GM23338 (cell line): ENCODE data around the gene INPP5A. TPM values are rescaled to one million over a fixed set of nuclear protein-coding genes. Genes with fewer than 3 reads are reported as not detected.

ENCODE experiments used
- ATAC-seq: fragments of 200-7000 bp; cut with Tn5 transposase; 3 replicates; pipeline ENCODE4 v1.9.1; 2020
- DNase-seq: peaks from one replicate; pipeline ENCODE4 v3.0.0-alpha.2; 2015; ENCODE audit warnings: low spot score
- H2AFZ ChIP-seq: fragments of 200-600 bp; sonication (generic); 2 replicates; pipeline ENCODE4 v1.8.0; 2016; ENCODE audit warnings: antibody characterized with exemption, mild to moderate bottlenecking, moderate library complexity
- H3F3A ChIP-seq: fragments of 200-600 bp; sonication (generic); replicated peaks from 2 replicates; pipeline ENCODE4 v1.8.0; 2017; ENCODE audit warnings: antibody characterized with exemption, mixed run types, low read depth
- H3K27ac ChIP-seq: fragments of 200-600 bp; sonication (generic); 2 replicates; pipeline ENCODE4 v1.6.1; 2016; ENCODE audit warnings: low read depth
- H3K27me3 ChIP-seq: fragments of 200-600 bp; sonication (generic); 2 replicates; pipeline ENCODE4 v1.8.0; 2016; ENCODE audit warnings: mild to moderate bottlenecking, mixed run types, moderate library complexity; ENCODE audit not compliant: insufficient read depth
- H3K36me3 ChIP-seq: fragments of 200-600 bp; sonication (generic); 2 replicates; pipeline ENCODE4 v1.8.0; 2016; ENCODE audit warnings: mild to moderate bottlenecking; ENCODE audit not compliant: insufficient read depth
- H3K4me1 ChIP-seq: fragments of 200-600 bp; sonication (generic); 2 replicates; pipeline ENCODE4 v1.8.0; 2016; ENCODE audit warnings: mild to moderate bottlenecking, moderate library complexity; ENCODE audit not compliant: insufficient read depth
- H3K4me2 ChIP-seq: fragments of 200-600 bp; sonication (generic); 2 replicates; pipeline ENCODE4 v1.7.1; 2017; ENCODE audit warnings: mixed run types
- H3K4me3 ChIP-seq: fragments of 200-600 bp; sonication (generic); 2 replicates; pipeline ENCODE4 v1.6.1; 2016; ENCODE audit warnings: mixed run types
- H3K79me2 ChIP-seq: fragments of 200-600 bp; sonication (generic); replicated peaks from 2 replicates; pipeline ENCODE4 v1.8.0; 2017; ENCODE audit warnings: mild to moderate bottlenecking; ENCODE audit not compliant: insufficient read depth
- H3K9me2 ChIP-seq: fragments of 200-600 bp; sonication (generic); 2 replicates; pipeline ENCODE4 v1.8.0; 2017; ENCODE audit not compliant: insufficient read depth
- H4K20me1 ChIP-seq: fragments of 200-600 bp; sonication (generic); replicated peaks from 2 replicates; pipeline ENCODE4 v1.8.0; 2017; ENCODE audit warnings: mild to moderate bottlenecking; ENCODE audit not compliant: insufficient read depth
- H3K27ac Mint-ChIP-seq: 2 replicates; pipeline ENCODE4 v1.8.0; 2020; ENCODE audit warnings: inconsistent platforms, mild to moderate bottlenecking, moderate library complexity, mixed read lengths
- H3K27me3 Mint-ChIP-seq: 3 replicates; pipeline ENCODE4 v1.8.0; 2022; ENCODE audit warnings: low read depth, mild to moderate bottlenecking, moderate library complexity, mixed read lengths, inconsistent platforms; ENCODE audit not compliant: insufficient read depth, poor library complexity
- H3K36me3 Mint-ChIP-seq: 3 replicates; pipeline ENCODE4 v1.8.0; 2021; ENCODE audit warnings: low read depth, mild to moderate bottlenecking, inconsistent platforms, moderate library complexity, mixed read lengths
- H3K4me1 Mint-ChIP-seq: 3 replicates; pipeline ENCODE4 v1.8.0; 2020; ENCODE audit warnings: mild to moderate bottlenecking, inconsistent platforms, mixed read lengths
- H3K4me3 Mint-ChIP-seq: 3 replicates; pipeline ENCODE4 v1.8.0; 2021; ENCODE audit warnings: moderate library complexity, mild to moderate bottlenecking, inconsistent platforms, mixed read lengths
- H3K9me3 Mint-ChIP-seq: 3 replicates; pipeline ENCODE4 v1.8.0; 2020; ENCODE audit warnings: moderate library complexity, mild to moderate bottlenecking, inconsistent platforms, mixed read lengths
- CTCF ChIP-seq, 2 experiments: fragments of 200-600 bp in 1 of 2; sonication (generic) in 1 of 2; conservative IDR thresholded peaks; 2 replicates each; pipeline versions ENCODE4 v1.5.1 to v1.6.1; 2016 to 2017; ENCODE audit warnings: antibody characterized with exemption in 2 of 2, low read depth in 2 of 2, mild to moderate bottlenecking in 2 of 2, moderate library complexity in 1 of 2
- ETS1 ChIP-seq: IDR thresholded peaks from 2 replicates; pipeline ENCODE4 v1.6.1; 2016; ENCODE audit warnings: antibody characterized with exemption
- EZH2 ChIP-seq: fragments of 200-600 bp; sonication (generic); IDR thresholded peaks from one replicate; pipeline ENCODE4 v1.8.0; 2017; ENCODE audit warnings: antibody characterized with exemption, mild to moderate bottlenecking, low read depth; ENCODE audit not compliant: unreplicated experiment
- EZH2phosphoT487 ChIP-seq: fragments of 200-600 bp; sonication (generic); IDR thresholded peaks from one replicate; pipeline ENCODE4 v1.8.1; 2018; ENCODE audit warnings: antibody characterized with exemption; ENCODE audit not compliant: unreplicated experiment
- NANOG ChIP-seq: IDR thresholded peaks from 2 replicates; pipeline ENCODE4 v1.6.1; 2016; ENCODE audit warnings: antibody characterized with exemption, borderline replicate concordance
- POLR2AphosphoS5 ChIP-seq: IDR thresholded peaks from 2 replicates; pipeline ENCODE4 v1.6.1; 2016; ENCODE audit warnings: antibody characterized with exemption, low read depth
- STAT1 ChIP-seq: IDR thresholded peaks from one replicate; pipeline ENCODE4 v1.6.1; 2016; ENCODE audit warnings: antibody characterized with exemption; ENCODE audit not compliant: unreplicated experiment
- ZNF114 ChIP-seq: fragments of 250-450 bp; sonication (Bioruptor Pico); IDR thresholded peaks from 2 replicates; pipeline ENCODE4 v1.5.0; 2020; ENCODE audit warnings: mild to moderate bottlenecking, moderate library complexity
- ZNF331 ChIP-seq: fragments of 250-450 bp; sonication (Bioruptor Pico); IDR thresholded peaks from 2 replicates; pipeline ENCODE4 v1.5.0; 2020; ENCODE audit warnings: low read depth, mild to moderate bottlenecking, moderate library complexity
- polyA plus RNA-seq: library from polyadenylated mRNA; unstranded; fragments of >200 nt; fragmentation: Nextera tagmentation; extraction: Ambion mirVana; gene quantifications from 2 replicates; pipeline ENCODE4 v1.2.1, GENCODE V29; 2016
- total RNA-seq: library from RNA; depleted of rRNA; stranded (reverse); fragments of >200 nt; shearing (Covaris generic); gene quantifications from 2 replicates; pipeline ENCODE4 v1.2.3, GENCODE V29; 2014
- TF ChIP-seq, protein P1 (sequence below): IDR thresholded peaks from one replicate; pipeline ENCODE4 v1.6.1; 2018; ENCODE audit warnings: antibody characterized with exemption; ENCODE audit not compliant: unreplicated experiment
- TF ChIP-seq, protein P2 (sequence below): fragments of 250-450 bp; sonication (Bioruptor Pico); IDR thresholded peaks from 2 replicates; pipeline ENCODE4 v1.5.0; 2020; ENCODE audit warnings: mild to moderate bottlenecking, moderate library complexity

Gene INPP5A
- total and polyA plus RNA-seq, 2 experiments from 2014 or later = 5.9 to 40.6 TPM

- no peaks in the 10 kb centered on the region for H4K20me1 ChIP-seq
Measured at GRCh38 chr10:132809232-132810140, 271.9 kb downstream of the INPP5A start.

More at GRCh38 chr10:132809232-132810140, 271.9 kb downstream of the INPP5A start:
- Mint-ChIP-seq H3K27ac (no peak overlapping the region), H3K36me3 (no peaks in the 10 kb centered on the region), H3K27me3 (peaks cover 10% of the 10 kb centered on the region), H3K9me3 (no peaks in the 10 kb centered on the region), H3K4me3 (no peak overlapping the region), H3K4me1 (peaks cover 3% of the 10 kb centered on the region; the same call in 1 of the 3 replicates)
- Histone ChIP-seq H3K4me3 (no peak overlapping the region), H3K27ac (no peak overlapping the region), H3F3A (no peaks in the 10 kb centered on the region), H3K36me3 (no peaks in the 10 kb centered on the region), H3K27me3 (no peaks in the 10 kb centered on the region), H3K4me2 (no peak overlapping the region), H2AFZ (no peak overlapping the region), H3K9me2 (no peaks in the 10 kb centered on the region), H3K4me1 (no peaks in the 10 kb centered on the region), H3K79me2 (no peaks in the 10 kb centered on the region)
- TF ChIP-seq, protein P1, sequence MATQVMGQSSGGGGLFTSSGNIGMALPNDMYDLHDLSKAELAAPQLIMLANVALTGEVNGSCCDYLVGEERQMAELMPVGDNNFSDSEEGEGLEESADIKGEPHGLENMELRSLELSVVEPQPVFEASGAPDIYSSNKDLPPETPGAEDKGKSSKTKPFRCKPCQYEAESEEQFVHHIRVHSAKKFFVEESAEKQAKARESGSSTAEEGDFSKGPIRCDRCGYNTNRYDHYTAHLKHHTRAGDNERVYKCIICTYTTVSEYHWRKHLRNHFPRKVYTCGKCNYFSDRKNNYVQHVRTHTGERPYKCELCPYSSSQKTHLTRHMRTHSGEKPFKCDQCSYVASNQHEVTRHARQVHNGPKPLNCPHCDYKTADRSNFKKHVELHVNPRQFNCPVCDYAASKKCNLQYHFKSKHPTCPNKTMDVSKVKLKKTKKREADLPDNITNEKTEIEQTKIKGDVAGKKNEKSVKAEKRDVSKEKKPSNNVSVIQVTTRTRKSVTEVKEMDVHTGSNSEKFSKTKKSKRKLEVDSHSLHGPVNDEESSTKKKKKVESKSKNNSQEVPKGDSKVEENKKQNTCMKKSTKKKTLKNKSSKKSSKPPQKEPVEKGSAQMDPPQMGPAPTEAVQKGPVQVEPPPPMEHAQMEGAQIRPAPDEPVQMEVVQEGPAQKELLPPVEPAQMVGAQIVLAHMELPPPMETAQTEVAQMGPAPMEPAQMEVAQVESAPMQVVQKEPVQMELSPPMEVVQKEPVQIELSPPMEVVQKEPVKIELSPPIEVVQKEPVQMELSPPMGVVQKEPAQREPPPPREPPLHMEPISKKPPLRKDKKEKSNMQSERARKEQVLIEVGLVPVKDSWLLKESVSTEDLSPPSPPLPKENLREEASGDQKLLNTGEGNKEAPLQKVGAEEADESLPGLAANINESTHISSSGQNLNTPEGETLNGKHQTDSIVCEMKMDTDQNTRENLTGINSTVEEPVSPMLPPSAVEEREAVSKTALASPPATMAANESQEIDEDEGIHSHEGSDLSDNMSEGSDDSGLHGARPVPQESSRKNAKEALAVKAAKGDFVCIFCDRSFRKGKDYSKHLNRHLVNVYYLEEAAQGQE = no peak
- TF ChIP-seq EZH2phosphoT487 (no peak), STAT1 (no peak), NANOG (no peak), ETS1 (no peak), CTCF (conservative IDR thresholded peaks at IDR 0.05; ENCODE audit: low read depth in 2 of 2) (no peak), ZNF114 (no peak), POLR2AphosphoS5 (no peak), ZNF331 (CRISPR knock-in tag) (no peak), EZH2 (no peak)
- TF ChIP-seq, protein P2, sequence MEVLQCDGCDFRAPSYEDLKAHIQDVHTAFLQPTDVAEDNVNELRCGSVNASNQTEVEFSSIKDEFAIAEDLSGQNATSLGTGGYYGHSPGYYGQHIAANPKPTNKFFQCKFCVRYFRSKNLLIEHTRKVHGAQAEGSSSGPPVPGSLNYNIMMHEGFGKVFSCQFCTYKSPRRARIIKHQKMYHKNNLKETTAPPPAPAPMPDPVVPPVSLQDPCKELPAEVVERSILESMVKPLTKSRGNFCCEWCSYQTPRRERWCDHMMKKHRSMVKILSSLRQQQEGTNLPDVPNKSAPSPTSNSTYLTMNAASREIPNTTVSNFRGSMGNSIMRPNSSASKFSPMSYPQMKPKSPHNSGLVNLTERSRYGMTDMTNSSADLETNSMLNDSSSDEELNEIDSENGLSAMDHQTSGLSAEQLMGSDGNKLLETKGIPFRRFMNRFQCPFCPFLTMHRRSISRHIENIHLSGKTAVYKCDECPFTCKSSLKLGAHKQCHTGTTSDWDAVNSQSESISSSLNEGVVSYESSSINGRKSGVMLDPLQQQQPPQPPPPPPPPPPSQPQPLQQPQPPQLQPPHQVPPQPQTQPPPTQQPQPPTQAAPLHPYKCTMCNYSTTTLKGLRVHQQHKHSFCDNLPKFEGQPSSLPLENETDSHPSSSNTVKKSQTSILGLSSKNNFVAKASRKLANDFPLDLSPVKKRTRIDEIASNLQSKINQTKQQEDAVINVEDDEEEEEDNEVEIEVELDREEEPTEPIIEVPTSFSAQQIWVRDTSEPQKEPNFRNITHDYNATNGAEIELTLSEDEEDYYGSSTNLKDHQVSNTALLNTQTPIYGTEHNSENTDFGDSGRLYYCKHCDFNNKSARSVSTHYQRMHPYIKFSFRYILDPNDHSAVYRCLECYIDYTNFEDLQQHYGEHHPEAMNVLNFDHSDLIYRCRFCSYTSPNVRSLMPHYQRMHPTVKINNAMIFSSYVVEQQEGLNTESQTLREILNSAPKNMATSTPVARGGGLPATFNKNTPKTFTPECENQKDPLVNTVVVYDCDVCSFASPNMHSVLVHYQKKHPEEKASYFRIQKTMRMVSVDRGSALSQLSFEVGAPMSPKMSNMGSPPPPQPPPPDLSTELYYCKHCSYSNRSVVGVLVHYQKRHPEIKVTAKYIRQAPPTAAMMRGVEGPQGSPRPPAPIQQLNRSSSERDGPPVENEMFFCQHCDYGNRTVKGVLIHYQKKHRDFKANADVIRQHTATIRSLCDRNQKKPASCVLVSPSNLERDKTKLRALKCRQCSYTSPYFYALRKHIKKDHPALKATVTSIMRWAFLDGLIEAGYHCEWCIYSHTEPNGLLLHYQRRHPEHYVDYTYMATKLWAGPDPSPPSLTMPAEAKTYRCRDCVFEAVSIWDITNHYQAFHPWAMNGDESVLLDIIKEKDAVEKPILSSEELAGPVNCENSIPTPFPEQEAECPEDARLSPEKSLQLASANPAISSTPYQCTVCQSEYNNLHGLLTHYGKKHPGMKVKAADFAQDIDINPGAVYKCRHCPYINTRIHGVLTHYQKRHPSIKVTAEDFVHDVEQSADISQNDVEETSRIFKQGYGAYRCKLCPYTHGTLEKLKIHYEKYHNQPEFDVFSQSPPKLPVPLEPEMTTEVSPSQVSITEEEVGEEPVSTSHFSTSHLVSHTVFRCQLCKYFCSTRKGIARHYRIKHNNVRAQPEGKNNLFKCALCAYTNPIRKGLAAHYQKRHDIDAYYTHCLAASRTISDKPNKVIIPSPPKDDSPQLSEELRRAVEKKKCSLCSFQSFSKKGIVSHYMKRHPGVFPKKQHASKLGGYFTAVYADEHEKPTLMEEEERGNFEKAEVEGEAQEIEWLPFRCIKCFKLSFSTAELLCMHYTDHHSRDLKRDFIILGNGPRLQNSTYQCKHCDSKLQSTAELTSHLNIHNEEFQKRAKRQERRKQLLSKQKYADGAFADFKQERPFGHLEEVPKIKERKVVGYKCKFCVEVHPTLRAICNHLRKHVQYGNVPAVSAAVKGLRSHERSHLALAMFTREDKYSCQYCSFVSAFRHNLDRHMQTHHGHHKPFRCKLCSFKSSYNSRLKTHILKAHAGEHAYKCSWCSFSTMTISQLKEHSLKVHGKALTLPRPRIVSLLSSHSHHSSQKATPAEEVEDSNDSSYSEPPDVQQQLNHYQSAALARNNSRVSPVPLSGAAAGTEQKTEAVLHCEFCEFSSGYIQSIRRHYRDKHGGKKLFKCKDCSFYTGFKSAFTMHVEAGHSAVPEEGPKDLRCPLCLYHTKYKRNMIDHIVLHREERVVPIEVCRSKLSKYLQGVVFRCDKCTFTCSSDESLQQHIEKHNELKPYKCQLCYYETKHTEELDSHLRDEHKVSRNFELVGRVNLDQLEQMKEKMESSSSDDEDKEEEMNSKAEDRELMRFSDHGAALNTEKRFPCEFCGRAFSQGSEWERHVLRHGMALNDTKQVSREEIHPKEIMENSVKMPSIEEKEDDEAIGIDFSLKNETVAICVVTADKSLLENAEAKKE (CRISPR knock-in tag) = no peak
- DNase-seq (no peak), ATAC-seq (no peak; the same call in 2 of the 3 replicates)
